HEK293 (cell line): ENCODE results near the gene WLS.
A peak's percentile ranks its signal among the peaks of the same experiment; 100 is the strongest.

Experiments used
- CTCF ChIA-PET: fragments of 350-600 bp; formaldehyde crosslinking; extraction: SDS; loops from one replicate; lab custom pipeline; 2021; ENCODE audit warnings: antibody characterized with exemption; lab: Yijun Ruan, JAX
- POLR2A ChIA-PET: fragments of 300-600 bp; formaldehyde crosslinking; extraction: SDS; loops from one replicate; lab custom pipeline; 2020; ENCODE audit warnings: antibody characterized with exemption, inconsistent platforms; lab: Yijun Ruan, JAX
- H3K27ac ChIP-seq: fragments of 200-500 bp; sonication (Bioruptor generic); 2 replicates; pipeline ENCODE4 v1.5.1; 2014; ENCODE audit warnings: low read depth, low read length, control low read depth, inconsistent platforms; ENCODE audit errors: extremely low read depth
- H3K36me3 ChIP-seq, 2 experiments: fragments of 200-500 bp in 1 of 2; sonication (Bioruptor generic) in 1 of 2; 1 replicate in 1 of 2; 2 replicates in 1 of 2; pipeline ENCODE4 v1.5.1; 2014 to 2017; ENCODE audit warnings: inconsistent platforms in 2 of 2, low read length in 2 of 2; ENCODE audit not compliant: control insufficient read depth in 2 of 2, insufficient read depth in 1 of 2
- H3K4me1 ChIP-seq: fragments of 200-500 bp; sonication (Bioruptor generic); 2 replicates; pipeline ENCODE4 v1.5.1; 2014; ENCODE audit warnings: mild to moderate bottlenecking, low read length, inconsistent platforms; ENCODE audit not compliant: control insufficient read depth, insufficient read depth
- H3K4me3 ChIP-seq: 2 replicates; pipeline ENCODE4 v1.5.1; 2011; ENCODE audit warnings: low read depth, mild to moderate bottlenecking, control low read depth, low read length, moderate library complexity
- H3K9me3 ChIP-seq: fragments of 200-500 bp; sonication (Bioruptor generic); 2 replicates; pipeline ENCODE4 v1.5.1; 2014; ENCODE audit warnings: low read depth, low read length, inconsistent platforms; ENCODE audit not compliant: control insufficient read depth, insufficient read depth
- FEZF1 ChIP-seq: fragments of 450-650 bp; formaldehyde crosslinking; IDR thresholded peaks from 2 replicates; pipeline ENCODE4 v1.5.1; 2016; ENCODE audit warnings: missing biosample characterization, missing genetic modification characterization
- HOXD13 ChIP-seq: sonication (generic); formaldehyde crosslinking; IDR thresholded peaks from 2 replicates; pipeline ENCODE4 v1.8.0; 2022; ENCODE audit warnings: missing genetic modification reagents, borderline replicate concordance
- PRDM1 ChIP-seq: fragments of 450-650 bp; formaldehyde crosslinking; IDR thresholded peaks from 2 replicates; pipeline ENCODE4; 2016; ENCODE audit warnings: missing biosample characterization, missing genetic modification characterization
- SCRT1 ChIP-seq: fragments of 450-650 bp; formaldehyde crosslinking; IDR thresholded peaks from 2 replicates; pipeline ENCODE4 v1.5.1; 2016; ENCODE audit warnings: missing biosample characterization, missing genetic modification characterization, borderline replicate concordance
- ZBTB20 ChIP-seq: fragments of 450-650 bp; formaldehyde crosslinking; IDR thresholded peaks from 2 replicates; pipeline ENCODE4 v1.5.1; 2016; ENCODE audit warnings: missing biosample characterization, missing genetic modification characterization
- ZFP3 ChIP-seq: fragments of 450-650 bp; formaldehyde crosslinking; IDR thresholded peaks from 2 replicates; pipeline ENCODE4 v1.5.1; 2016; ENCODE audit warnings: low read depth, missing biosample characterization, missing genetic modification characterization
- ZFP37 ChIP-seq: fragments of 450-650 bp; formaldehyde crosslinking; IDR thresholded peaks from 2 replicates; pipeline ENCODE4 v1.5.1; 2016; ENCODE audit warnings: missing biosample characterization, missing genetic modification characterization
- ZNF121 ChIP-seq: fragments of 450-650 bp; formaldehyde crosslinking; IDR thresholded peaks from 2 replicates; pipeline ENCODE4 v1.5.1; 2016; ENCODE audit warnings: missing biosample characterization, missing genetic modification characterization
- ZNF16 ChIP-seq: fragments of 450-650 bp; formaldehyde crosslinking; IDR thresholded peaks from 2 replicates; pipeline ENCODE4 v1.5.1; 2016; ENCODE audit warnings: low read depth, missing biosample characterization, missing genetic modification characterization
- ZNF184 ChIP-seq: fragments of 450-650 bp; IDR thresholded peaks from 2 replicates; pipeline ENCODE4 v1.5.1; 2018; ENCODE audit warnings: missing biosample characterization, mild to moderate bottlenecking, missing genetic modification characterization
- ZNF2 ChIP-seq: fragments of 450-650 bp; formaldehyde crosslinking; IDR thresholded peaks from 2 replicates; pipeline ENCODE4 v1.5.1; 2016; ENCODE audit warnings: missing biosample characterization, missing genetic modification characterization
- ZNF274 ChIP-seq, 2 experiments: fragments of 200-500 bp in 1 of 2; fragments of 450-650 bp in 1 of 2; sonication (Bioruptor generic) in 1 of 2; formaldehyde crosslinking in 1 of 2; IDR thresholded peaks; 2 replicates each; pipeline versions ENCODE4 v1.5.1 to v1.6.1; 2014 to 2016; ENCODE audit warnings: borderline replicate concordance in 1 of 2, inconsistent platforms in 1 of 2, low read length in 1 of 2, missing biosample characterization in 1 of 2, missing genetic modification characterization in 1 of 2
- ZNF670 ChIP-seq: fragments of 450-650 bp; formaldehyde crosslinking; IDR thresholded peaks from 2 replicates; pipeline ENCODE4 v1.5.1; 2016; ENCODE audit warnings: missing biosample characterization, missing genetic modification characterization, low read depth
- ZNF768 ChIP-seq: fragments of 450-650 bp; formaldehyde crosslinking; IDR thresholded peaks from 2 replicates; pipeline ENCODE4 v1.5.1; 2018; ENCODE audit warnings: missing biosample characterization, mild to moderate bottlenecking, missing genetic modification characterization
- TF ChIP-seq, protein P1 (sequence below): fragments of 450-650 bp; formaldehyde crosslinking; IDR thresholded peaks from 2 replicates; pipeline ENCODE4 v1.5.1; 2016; ENCODE audit warnings: missing biosample characterization, missing genetic modification characterization
- TF ChIP-seq, protein P2 (sequence below): fragments of 450-650 bp; IDR thresholded peaks from 2 replicates; pipeline ENCODE4 v1.5.1; 2018; ENCODE audit warnings: missing biosample characterization, mild to moderate bottlenecking, missing genetic modification characterization
- TF ChIP-seq, protein P3 (sequence below): fragments of 450-650 bp; formaldehyde crosslinking; IDR thresholded peaks from 2 replicates; pipeline ENCODE4 v1.5.1; 2016; ENCODE audit warnings: missing biosample characterization, missing genetic modification characterization

Gene WLS

DNA sequence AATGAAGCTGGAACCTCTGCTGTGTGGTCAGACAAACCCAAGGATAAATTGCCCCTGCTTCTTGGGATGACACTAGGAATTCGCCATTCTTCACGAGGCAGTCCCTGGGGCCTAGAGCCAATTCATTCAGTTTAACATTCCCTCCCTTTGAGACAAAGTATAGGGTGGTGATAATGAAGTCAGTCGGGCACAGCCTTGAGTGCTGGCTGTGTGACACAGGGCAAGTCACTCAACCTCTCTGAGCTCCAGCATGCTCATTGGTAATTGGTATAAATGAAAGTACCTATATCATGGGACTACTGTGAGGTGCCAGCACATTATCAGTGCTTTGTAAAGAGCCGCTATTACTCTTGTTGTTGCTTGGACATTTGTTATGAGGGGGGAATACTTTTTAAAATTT, 117.0 kb downstream of the WLS start:
- no peaks in the 10 kb centered on the region for H3K9me3 ChIP-seq
- no peak for TF ChIP-seq ZNF16
- TF ChIP-seq ZNF768 (tag by site-specific recombination): peak; percentile 78
- TF ChIP-seq, all 188 proteins: peak for 1
- Histone ChIP-seq H3K36me3 (peaks cover 0 to 8% of the 10 kb centered on the region in 2 experiments; a peak in 1 of 3 replicates), H3K4me3 (no peak overlapping the region), H3K27ac (no peak overlapping the region), H3K4me1 (no peaks in the 10 kb centered on the region)
- ChIA-PET POLR2A (no interaction called here), CTCF (interaction anchor here (0.5 to 11.2 kb wide), 14 partner anchors 11 to 1092 kb away, joined by 3 to 292 read pairs (median 4); no protein-coding TSS in a partner anchor)

DNA sequence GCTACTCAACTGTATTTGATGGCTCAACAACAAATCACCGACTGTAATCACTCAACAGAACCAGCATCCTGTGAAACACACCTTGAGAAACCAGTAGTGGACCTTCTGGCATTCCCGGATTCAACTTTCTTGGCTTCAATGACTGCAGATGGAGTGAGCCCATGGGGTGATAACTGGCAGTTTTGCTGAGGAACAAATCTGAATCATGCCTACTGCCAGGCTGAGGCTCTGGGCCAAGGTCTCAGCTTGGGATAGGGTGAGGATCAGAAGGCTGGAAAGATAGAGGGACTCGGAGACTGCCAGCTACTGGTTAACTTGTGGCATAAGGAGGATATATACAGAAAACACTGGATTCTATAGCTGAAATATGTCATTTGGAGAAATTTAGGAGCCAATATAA, 118.4 kb downstream of the WLS start:
- Histone ChIP-seq H3K4me3 (no peak overlapping the region), H3K9me3 (no peaks in the 10 kb centered on the region), H3K27ac (no peak overlapping the region), H3K36me3 (no peaks in the 10 kb centered on the region), H3K4me1 (no peaks in the 10 kb centered on the region)
- ChIA-PET POLR2A (no interaction called here), CTCF (interaction anchor here (0.6 to 11.2 kb wide), 5 partner anchors 75 to 578 kb away, joined by 3 to 292 read pairs (median 3); no protein-coding TSS in a partner anchor)
- TF ChIP-seq, protein P1, sequence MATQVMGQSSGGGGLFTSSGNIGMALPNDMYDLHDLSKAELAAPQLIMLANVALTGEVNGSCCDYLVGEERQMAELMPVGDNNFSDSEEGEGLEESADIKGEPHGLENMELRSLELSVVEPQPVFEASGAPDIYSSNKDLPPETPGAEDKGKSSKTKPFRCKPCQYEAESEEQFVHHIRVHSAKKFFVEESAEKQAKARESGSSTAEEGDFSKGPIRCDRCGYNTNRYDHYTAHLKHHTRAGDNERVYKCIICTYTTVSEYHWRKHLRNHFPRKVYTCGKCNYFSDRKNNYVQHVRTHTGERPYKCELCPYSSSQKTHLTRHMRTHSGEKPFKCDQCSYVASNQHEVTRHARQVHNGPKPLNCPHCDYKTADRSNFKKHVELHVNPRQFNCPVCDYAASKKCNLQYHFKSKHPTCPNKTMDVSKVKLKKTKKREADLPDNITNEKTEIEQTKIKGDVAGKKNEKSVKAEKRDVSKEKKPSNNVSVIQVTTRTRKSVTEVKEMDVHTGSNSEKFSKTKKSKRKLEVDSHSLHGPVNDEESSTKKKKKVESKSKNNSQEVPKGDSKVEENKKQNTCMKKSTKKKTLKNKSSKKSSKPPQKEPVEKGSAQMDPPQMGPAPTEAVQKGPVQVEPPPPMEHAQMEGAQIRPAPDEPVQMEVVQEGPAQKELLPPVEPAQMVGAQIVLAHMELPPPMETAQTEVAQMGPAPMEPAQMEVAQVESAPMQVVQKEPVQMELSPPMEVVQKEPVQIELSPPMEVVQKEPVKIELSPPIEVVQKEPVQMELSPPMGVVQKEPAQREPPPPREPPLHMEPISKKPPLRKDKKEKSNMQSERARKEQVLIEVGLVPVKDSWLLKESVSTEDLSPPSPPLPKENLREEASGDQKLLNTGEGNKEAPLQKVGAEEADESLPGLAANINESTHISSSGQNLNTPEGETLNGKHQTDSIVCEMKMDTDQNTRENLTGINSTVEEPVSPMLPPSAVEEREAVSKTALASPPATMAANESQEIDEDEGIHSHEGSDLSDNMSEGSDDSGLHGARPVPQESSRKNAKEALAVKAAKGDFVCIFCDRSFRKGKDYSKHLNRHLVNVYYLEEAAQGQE (tag by site-specific recombination): no peak
- TF ChIP-seq SCRT1 (no peak), PRDM1 (tag by site-specific recombination) (no peak), ZNF121 (no peak), ZNF2 (tag by site-specific recombination) (no peak), ZNF274 (IDR thresholded peaks at IDR 0.05; ENCODE audit: low read length) (no peak), ZNF274 (tag by site-specific recombination; IDR thresholded peaks at IDR 0.05; ENCODE audit: borderline replicate concordance) (no peak), HOXD13 (no peak), ZNF16 (no peak), ZFP3 (tag by site-specific recombination) (no peak), ZFP37 (tag by site-specific recombination) (no peak), FEZF1 (tag by site-specific recombination) (no peak), ZNF670 (tag by site-specific recombination) (no peak)
- TF ChIP-seq, protein P2, sequence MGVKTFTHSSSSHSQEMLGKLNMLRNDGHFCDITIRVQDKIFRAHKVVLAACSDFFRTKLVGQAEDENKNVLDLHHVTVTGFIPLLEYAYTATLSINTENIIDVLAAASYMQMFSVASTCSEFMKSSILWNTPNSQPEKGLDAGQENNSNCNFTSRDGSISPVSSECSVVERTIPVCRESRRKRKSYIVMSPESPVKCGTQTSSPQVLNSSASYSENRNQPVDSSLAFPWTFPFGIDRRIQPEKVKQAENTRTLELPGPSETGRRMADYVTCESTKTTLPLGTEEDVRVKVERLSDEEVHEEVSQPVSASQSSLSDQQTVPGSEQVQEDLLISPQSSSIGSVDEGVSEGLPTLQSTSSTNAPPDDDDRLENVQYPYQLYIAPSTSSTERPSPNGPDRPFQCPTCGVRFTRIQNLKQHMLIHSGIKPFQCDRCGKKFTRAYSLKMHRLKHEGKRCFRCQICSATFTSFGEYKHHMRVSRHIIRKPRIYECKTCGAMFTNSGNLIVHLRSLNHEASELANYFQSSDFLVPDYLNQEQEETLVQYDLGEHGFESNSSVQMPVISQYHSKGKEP (tag by site-specific recombination): no peak

DNA sequence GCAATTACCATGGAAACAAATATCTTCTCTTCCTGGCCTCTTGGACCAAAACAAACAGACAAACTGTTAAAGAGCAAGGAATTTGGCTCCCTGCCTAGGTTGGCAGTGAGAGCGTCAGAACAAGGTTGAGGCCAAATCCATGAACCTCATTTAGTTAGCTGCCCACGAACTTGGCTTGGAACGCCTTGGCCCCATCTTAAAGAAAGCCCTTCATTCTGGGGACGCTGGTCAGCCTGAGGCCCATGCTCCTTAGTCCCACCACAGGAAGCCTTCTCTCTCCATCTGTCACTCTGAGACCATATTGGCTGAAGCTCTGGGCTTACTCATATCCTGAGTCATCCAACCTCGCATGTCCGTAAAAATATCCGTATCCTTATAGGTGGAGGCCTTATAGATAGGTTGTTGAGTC, 119.5 kb downstream of the WLS start:
- Histone ChIP-seq H3K36me3 (no peaks in the 10 kb centered on the region), H3K27ac (no peak overlapping the region)
- POLR2A ChIA-PET: no interaction called here
- TF ChIP-seq ZBTB20 (no peak), ZNF184 (tag by site-specific recombination) (peak; percentile 34; the same call in 1 of the 2 replicates)
- TF ChIP-seq, protein P3, sequence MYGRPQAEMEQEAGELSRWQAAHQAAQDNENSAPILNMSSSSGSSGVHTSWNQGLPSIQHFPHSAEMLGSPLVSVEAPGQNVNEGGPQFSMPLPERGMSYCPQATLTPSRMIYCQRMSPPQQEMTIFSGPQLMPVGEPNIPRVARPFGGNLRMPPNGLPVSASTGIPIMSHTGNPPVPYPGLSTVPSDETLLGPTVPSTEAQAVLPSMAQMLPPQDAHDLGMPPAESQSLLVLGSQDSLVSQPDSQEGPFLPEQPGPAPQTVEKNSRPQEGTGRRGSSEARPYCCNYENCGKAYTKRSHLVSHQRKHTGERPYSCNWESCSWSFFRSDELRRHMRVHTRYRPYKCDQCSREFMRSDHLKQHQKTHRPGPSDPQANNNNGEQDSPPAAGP (tag by site-specific recombination): no peak
- TF ChIP-seq, all 188 proteins: peak for 1
- no peak overlapping the region for H3K4me3 ChIP-seq
- CTCF ChIA-PET: interaction anchor here (0.5 to 11.2 kb wide), 8 partner anchors 228 to 578 kb away, joined by 3 to 292 read pairs (median 4); no protein-coding TSS in a partner anchor
- no peaks in the 10 kb centered on the region for H3K9me3 ChIP-seq
- no peaks in the 10 kb centered on the region for H3K4me1 ChIP-seq
